GM23338 (cell line): Measurements from ENCODE around the gene HHIPL1. TPM values are rescaled to one million over a fixed set of nuclear protein-coding genes. Genes with fewer than 3 reads are reported as not detected.

Experiments used
- ATAC-seq: fragments of 200-7000 bp; cut with Tn5 transposase; 3 replicates; pipeline ENCODE4 v1.9.1; 2020
- DNase-seq: peaks from one replicate; pipeline ENCODE4 v3.0.0-alpha.2; 2015; ENCODE audit warnings: low spot score
- H2AFZ ChIP-seq: fragments of 200-600 bp; sonication (generic); 2 replicates; pipeline ENCODE4 v1.8.0; 2016; ENCODE audit warnings: antibody characterized with exemption, mild to moderate bottlenecking, moderate library complexity
- H3F3A ChIP-seq: fragments of 200-600 bp; sonication (generic); replicated peaks from 2 replicates; pipeline ENCODE4 v1.8.0; 2017; ENCODE audit warnings: antibody characterized with exemption, mixed run types, low read depth
- H3K27ac ChIP-seq: fragments of 200-600 bp; sonication (generic); 2 replicates; pipeline ENCODE4 v1.6.1; 2016; ENCODE audit warnings: low read depth
- H3K27me3 ChIP-seq: fragments of 200-600 bp; sonication (generic); 2 replicates; pipeline ENCODE4 v1.8.0; 2016; ENCODE audit warnings: mild to moderate bottlenecking, mixed run types, moderate library complexity; ENCODE audit not compliant: insufficient read depth
- H3K36me3 ChIP-seq: fragments of 200-600 bp; sonication (generic); 2 replicates; pipeline ENCODE4 v1.8.0; 2016; ENCODE audit warnings: mild to moderate bottlenecking; ENCODE audit not compliant: insufficient read depth
- H3K4me1 ChIP-seq: fragments of 200-600 bp; sonication (generic); 2 replicates; pipeline ENCODE4 v1.8.0; 2016; ENCODE audit warnings: mild to moderate bottlenecking, moderate library complexity; ENCODE audit not compliant: insufficient read depth
- H3K4me2 ChIP-seq: fragments of 200-600 bp; sonication (generic); 2 replicates; pipeline ENCODE4 v1.7.1; 2017; ENCODE audit warnings: mixed run types
- H3K4me3 ChIP-seq: fragments of 200-600 bp; sonication (generic); 2 replicates; pipeline ENCODE4 v1.6.1; 2016; ENCODE audit warnings: mixed run types
- H3K79me2 ChIP-seq: fragments of 200-600 bp; sonication (generic); replicated peaks from 2 replicates; pipeline ENCODE4 v1.8.0; 2017; ENCODE audit warnings: mild to moderate bottlenecking; ENCODE audit not compliant: insufficient read depth
- H3K9me2 ChIP-seq: fragments of 200-600 bp; sonication (generic); 2 replicates; pipeline ENCODE4 v1.8.0; 2017; ENCODE audit not compliant: insufficient read depth
- H4K20me1 ChIP-seq: fragments of 200-600 bp; sonication (generic); replicated peaks from 2 replicates; pipeline ENCODE4 v1.8.0; 2017; ENCODE audit warnings: mild to moderate bottlenecking; ENCODE audit not compliant: insufficient read depth
- H3K27ac Mint-ChIP-seq: 2 replicates; pipeline ENCODE4 v1.8.0; 2020; ENCODE audit warnings: inconsistent platforms, mild to moderate bottlenecking, moderate library complexity, mixed read lengths
- H3K27me3 Mint-ChIP-seq: 3 replicates; pipeline ENCODE4 v1.8.0; 2022; ENCODE audit warnings: low read depth, mild to moderate bottlenecking, moderate library complexity, mixed read lengths, inconsistent platforms; ENCODE audit not compliant: insufficient read depth, poor library complexity
- H3K36me3 Mint-ChIP-seq: 3 replicates; pipeline ENCODE4 v1.8.0; 2021; ENCODE audit warnings: low read depth, mild to moderate bottlenecking, inconsistent platforms, moderate library complexity, mixed read lengths
- H3K4me1 Mint-ChIP-seq: 3 replicates; pipeline ENCODE4 v1.8.0; 2020; ENCODE audit warnings: mild to moderate bottlenecking, inconsistent platforms, mixed read lengths
- H3K4me3 Mint-ChIP-seq: 3 replicates; pipeline ENCODE4 v1.8.0; 2021; ENCODE audit warnings: moderate library complexity, mild to moderate bottlenecking, inconsistent platforms, mixed read lengths
- H3K9me3 Mint-ChIP-seq: 3 replicates; pipeline ENCODE4 v1.8.0; 2020; ENCODE audit warnings: moderate library complexity, mild to moderate bottlenecking, inconsistent platforms, mixed read lengths
- EZH2 ChIP-seq: fragments of 200-600 bp; sonication (generic); IDR thresholded peaks from one replicate; pipeline ENCODE4 v1.8.0; 2017; ENCODE audit warnings: antibody characterized with exemption, mild to moderate bottlenecking, low read depth; ENCODE audit not compliant: unreplicated experiment
- EZH2phosphoT487 ChIP-seq: fragments of 200-600 bp; sonication (generic); IDR thresholded peaks from one replicate; pipeline ENCODE4 v1.8.1; 2018; ENCODE audit warnings: antibody characterized with exemption; ENCODE audit not compliant: unreplicated experiment
- JUNB ChIP-seq: IDR thresholded peaks from one replicate; pipeline ENCODE4 v1.6.1; 2016; ENCODE audit warnings: antibody characterized with exemption; ENCODE audit not compliant: unreplicated experiment
- NANOG ChIP-seq: IDR thresholded peaks from 2 replicates; pipeline ENCODE4 v1.6.1; 2016; ENCODE audit warnings: antibody characterized with exemption, borderline replicate concordance
- POLR2AphosphoS5 ChIP-seq: IDR thresholded peaks from 2 replicates; pipeline ENCODE4 v1.6.1; 2016; ENCODE audit warnings: antibody characterized with exemption, low read depth
- REST ChIP-seq: IDR thresholded peaks from one replicate; pipeline ENCODE4 v1.6.1; 2018; ENCODE audit warnings: antibody characterized with exemption; ENCODE audit not compliant: unreplicated experiment
- STAT1 ChIP-seq: IDR thresholded peaks from one replicate; pipeline ENCODE4 v1.6.1; 2016; ENCODE audit warnings: antibody characterized with exemption; ENCODE audit not compliant: unreplicated experiment
- ZNF114 ChIP-seq: fragments of 250-450 bp; sonication (Bioruptor Pico); IDR thresholded peaks from 2 replicates; pipeline ENCODE4 v1.5.0; 2020; ENCODE audit warnings: mild to moderate bottlenecking, moderate library complexity
- ZNF331 ChIP-seq: fragments of 250-450 bp; sonication (Bioruptor Pico); IDR thresholded peaks from 2 replicates; pipeline ENCODE4 v1.5.0; 2020; ENCODE audit warnings: low read depth, mild to moderate bottlenecking, moderate library complexity
- polyA plus RNA-seq: library from polyadenylated mRNA; unstranded; fragments of >200 nt; fragmentation: Nextera tagmentation; extraction: Ambion mirVana; gene quantifications from 2 replicates; pipeline ENCODE4 v1.2.1, GENCODE V29; 2016
- total RNA-seq: library from RNA; depleted of rRNA; stranded (reverse); fragments of >200 nt; shearing (Covaris generic); gene quantifications from 2 replicates; pipeline ENCODE4 v1.2.3, GENCODE V29; 2014
- TF ChIP-seq, protein P1 (sequence below): IDR thresholded peaks from 2 replicates; pipeline ENCODE4 v1.6.1; 2016; ENCODE audit warnings: antibody characterized with exemption

Gene HHIPL1
- total and polyA plus RNA-seq, 2 experiments from 2014 or later, result 1.9 to 2.0 TPM

GRCh38 chr14:99595524-99595923 lies 49.4 kb upstream of the HHIPL1 start (continued):
- TF ChIP-seq NANOG (no peak), JUNB (no peak), STAT1 (no peak), ZNF114 (CRISPR knock-in tag) (no peak), REST (no peak), EZH2 (no peak), ZNF331 (CRISPR knock-in tag) (no peak), POLR2AphosphoS5 (no peak), EZH2phosphoT487 (no peak)
- TF ChIP-seq, protein P1, sequence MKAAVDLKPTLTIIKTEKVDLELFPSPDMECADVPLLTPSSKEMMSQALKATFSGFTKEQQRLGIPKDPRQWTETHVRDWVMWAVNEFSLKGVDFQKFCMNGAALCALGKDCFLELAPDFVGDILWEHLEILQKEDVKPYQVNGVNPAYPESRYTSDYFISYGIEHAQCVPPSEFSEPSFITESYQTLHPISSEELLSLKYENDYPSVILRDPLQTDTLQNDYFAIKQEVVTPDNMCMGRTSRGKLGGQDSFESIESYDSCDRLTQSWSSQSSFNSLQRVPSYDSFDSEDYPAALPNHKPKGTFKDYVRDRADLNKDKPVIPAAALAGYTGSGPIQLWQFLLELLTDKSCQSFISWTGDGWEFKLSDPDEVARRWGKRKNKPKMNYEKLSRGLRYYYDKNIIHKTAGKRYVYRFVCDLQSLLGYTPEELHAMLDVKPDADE, result no peak

DNA sequence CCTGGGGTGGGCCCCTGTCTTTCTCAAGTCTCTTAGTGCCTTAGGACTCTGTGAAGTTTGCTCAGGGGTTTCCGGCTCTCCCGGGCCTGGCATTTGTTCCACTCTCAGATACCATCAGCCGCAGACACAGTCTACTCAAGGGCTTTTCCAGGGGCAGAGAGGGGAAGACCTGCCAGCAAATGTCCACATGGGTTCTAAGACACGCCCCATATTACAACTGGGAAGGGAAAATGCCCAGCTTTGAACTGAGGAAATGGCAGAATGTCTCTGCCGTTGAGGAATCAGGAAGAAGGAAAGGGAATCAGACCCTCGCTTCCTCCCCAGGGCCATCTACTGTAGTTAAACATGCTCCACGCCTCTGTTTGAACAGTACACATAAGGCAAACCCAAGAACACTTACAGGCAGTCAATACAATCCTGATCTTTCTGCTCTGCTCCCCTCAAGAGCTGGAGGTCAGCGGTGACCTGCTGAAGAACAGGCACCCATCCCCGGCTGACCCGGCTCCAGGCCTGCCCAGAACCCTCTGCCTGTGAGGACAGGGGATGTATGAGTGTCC lies 48.8 kb upstream of the HHIPL1 start:
- H3K27me3 ChIP-seq, result 0 out of 2 replicates have a peak, but pooled peaks cover 4% of the 10 kb centered on the region
- no peak for TF ChIP-seq JUNB
- no peak for TF ChIP-seq POLR2AphosphoS5
- no peak for DNase-seq
- no peaks in the 10 kb centered on the region for H3K9me2 ChIP-seq
- peaks cover 81% of the 10 kb centered on the region for H3K79me2 ChIP-seq
- peaks cover 14% of the 10 kb centered on the region; the same call in 1 of the 2 replicates for H4K20me1 ChIP-seq
- H3K4me1 ChIP-seq, result peaks cover 20% of the 10 kb centered on the region
- peaks cover 34% of the 10 kb centered on the region for H3K4me1 Mint-ChIP-seq
- H3K27me3 Mint-ChIP-seq, result peaks cover 18% of the 10 kb centered on the region
- no peaks in the 10 kb centered on the region for H3K9me3 Mint-ChIP-seq
- ATAC-seq, result no peak
- no peaks in the 10 kb centered on the region for H3K36me3 Mint-ChIP-seq
- no peak overlapping the region for H3K4me2 ChIP-seq
- H3K4me3 Mint-ChIP-seq, result no peak overlapping the region
- 0 out of 2 replicates have a peak, but pooled peaks cover 4% of the 10 kb centered on the region for H3F3A ChIP-seq
- H2AFZ ChIP-seq, result no peak overlapping the region
- H3K27ac Mint-ChIP-seq, result peak overlapping the region; percentile 74; the same call in 1 of the 2 replicates
- H3K36me3 ChIP-seq, result no peaks in the 10 kb centered on the region
- H3K4me3 ChIP-seq, result no peak overlapping the region
- no peak overlapping the region for H3K27ac ChIP-seq
